Lower leg skin (tissue), 3 donors: ENCODE data around the gene ARHGEF6.

Experiments
- CTCF ChIP-seq, 3 donors: fragments of 450-650 bp; IDR thresholded peaks; one replicate each; pipeline ENCODE4 v1.5.1; 2016; ENCODE audit warnings: antibody characterized with exemption in 3 of 3, mild to moderate bottlenecking in 3 of 3, moderate library complexity in 2 of 3
- POLR2A ChIP-seq, 2 donors: fragments of 450-650 bp; IDR thresholded peaks; one replicate each; pipeline ENCODE4 v1.6.1; 2016 to 2017; ENCODE audit warnings: antibody characterized with exemption in 2 of 2, mild to moderate bottlenecking in 1 of 2, moderate library complexity in 1 of 2

GRCh38 chrX:136738049-136738729, 42.5 kb downstream of the ARHGEF6 start:
- TF ChIP-seq CTCF (IDR thresholded peaks at IDR 0.05) (no peak), POLR2A (IDR thresholded peaks at IDR 0.05) (no peak)
